Hepatocyte (in vitro differentiated cells): Measurements from ENCODE around the gene ANKFN1. TPM values are rescaled to one million over a fixed set of nuclear protein-coding genes. Genes with fewer than 3 reads are reported as not detected.

Source experiments
- DNase-seq: peaks from one replicate; pipeline ENCODE4 v3.0.0-alpha.2; 2016; ENCODE audit warnings: low spot score
- H2AFZ ChIP-seq: fragments of 200-600 bp; sonication (generic); 2 replicates; pipeline ENCODE4 v1.6.0; 2016; ENCODE audit warnings: antibody characterized with exemption, mild to moderate bottlenecking
- H3K27ac ChIP-seq: fragments of 200-600 bp; sonication (generic); 2 replicates; pipeline ENCODE4 v1.5.1; 2016; ENCODE audit warnings: mild to moderate bottlenecking
- H3K27me3 ChIP-seq: fragments of 200-600 bp; sonication (generic); 2 replicates; pipeline ENCODE4 v1.6.1; 2016
- H3K36me3 ChIP-seq: fragments of 200-600 bp; sonication (generic); replicated peaks from 2 replicates; pipeline ENCODE4 v1.5.1; 2016; ENCODE audit warnings: low read depth; ENCODE audit not compliant: insufficient read depth
- H3K4me1 ChIP-seq: fragments of 200-600 bp; sonication (generic); 2 replicates; pipeline ENCODE4 v1.5.1; 2016; ENCODE audit warnings: mild to moderate bottlenecking, moderate library complexity; ENCODE audit not compliant: insufficient read depth
- H3K4me2 ChIP-seq: fragments of 200-600 bp; sonication (generic); 2 replicates; pipeline ENCODE4 v1.6.0; 2016
- H3K4me3 ChIP-seq: fragments of 200-600 bp; sonication (generic); 2 replicates; pipeline ENCODE4 v1.5.1; 2016; ENCODE audit warnings: mild to moderate bottlenecking
- H3K79me2 ChIP-seq: fragments of 200-600 bp; sonication (generic); 2 replicates; pipeline ENCODE4 v1.6.0; 2017; ENCODE audit warnings: mild to moderate bottlenecking
- H3K9me2 ChIP-seq: fragments of 200-600 bp; sonication (generic); replicated peaks from 2 replicates; pipeline ENCODE4 v1.6.0; 2017; ENCODE audit warnings: mild to moderate bottlenecking; ENCODE audit not compliant: insufficient read depth
- H3K9me3 ChIP-seq: fragments of 200-600 bp; sonication (generic); 2 replicates; pipeline ENCODE4 v1.5.1; 2016; ENCODE audit warnings: low read depth, mild to moderate bottlenecking
- H4K20me1 ChIP-seq: fragments of 200-600 bp; sonication (generic); 2 replicates; pipeline ENCODE4 v1.6.0; 2016; ENCODE audit warnings: mild to moderate bottlenecking; ENCODE audit not compliant: insufficient read depth, poor library complexity, severe bottlenecking
- CTCF ChIP-seq: fragments of 200-600 bp; sonication (generic); IDR thresholded peaks from 2 replicates; pipeline ENCODE4 v1.5.1; 2016; ENCODE audit warnings: antibody characterized with exemption, mild to moderate bottlenecking; ENCODE audit not compliant: poor library complexity
- EZH2 ChIP-seq: fragments of 200-600 bp; sonication (generic); IDR thresholded peaks from 2 replicates; pipeline ENCODE4 v1.6.1; 2016; ENCODE audit warnings: antibody characterized with exemption, mild to moderate bottlenecking, borderline replicate concordance
- EZH2phosphoT487 ChIP-seq: fragments of 200-600 bp; sonication (generic); IDR thresholded peaks from one replicate; pipeline ENCODE4 v1.6.1; 2018; ENCODE audit warnings: antibody characterized with exemption, mild to moderate bottlenecking, low read depth, moderate library complexity; ENCODE audit not compliant: unreplicated experiment, severe bottlenecking
- WGBS: methylation state at CpG from one replicate; pipeline ENCODE4 v1.1.6; 2016; ENCODE audit warnings: low lambda C conversion rate; ENCODE audit errors: missing lambda C conversion rate; 5-methylcytosine and 5-hydroxymethylcytosine counted together
- polyA plus RNA-seq: library from polyadenylated mRNA; unstranded; fragments of >200 nt; fragmentation: Nextera tagmentation; extraction: Ambion mirVana; gene quantifications from 2 replicates; pipeline ENCODE4 v1.2.1, GENCODE V29; 2016
- total RNA-seq: library from RNA; depleted of rRNA; stranded (reverse); fragments of >200 nt; gene quantifications from 2 replicates; pipeline ENCODE4 v1.2.3, GENCODE V29; 2014

The ANKFN1 gene
- total and polyA plus RNA-seq, 2 experiments from 2014 or later, result 0.10 to 1.2 TPM

GRCh38 chr17:56144223-56144622 lies 9.1 kb upstream of the ANKFN1 start:
- peaks cover 13% of the 10 kb centered on the region for H3K4me1 ChIP-seq
- no peak for TF ChIP-seq CTCF
- no peak for TF ChIP-seq EZH2
- no peak for TF ChIP-seq EZH2phosphoT487
- peak; percentile 64 for DNase-seq

GRCh38 chr17:56146534-56146933 lies 6.7 kb upstream of the ANKFN1 start:
- no peaks in the 10 kb centered on the region for H3K36me3 ChIP-seq
- no peak overlapping the region for H2AFZ ChIP-seq
- H3K79me2 ChIP-seq, result no peaks in the 10 kb centered on the region
- 55% methylated on average over 1 of the region's 1 CpG for WGBS
- H3K4me2 ChIP-seq, result no peak overlapping the region
- no peaks in the 10 kb centered on the region for H3K9me2 ChIP-seq
- H3K4me3 ChIP-seq, result no peak overlapping the region
- no peaks in the 10 kb centered on the region for H3K9me3 ChIP-seq
- H4K20me1 ChIP-seq, result no peaks in the 10 kb centered on the region
- no peak for TF ChIP-seq CTCF
- no peak for TF ChIP-seq EZH2phosphoT487
- no peak for TF ChIP-seq EZH2
- peaks cover 23% of the 10 kb centered on the region for H3K4me1 ChIP-seq
- DNase-seq, result no peak
- no peak overlapping the region for H3K27ac ChIP-seq
- no peaks in the 10 kb centered on the region for H3K27me3 ChIP-seq

More at GRCh38 chr17:56144223-56144622, 9.1 kb upstream of the ANKFN1 start:
- Histone ChIP-seq H4K20me1 (no peaks in the 10 kb centered on the region), H3K27ac (peak overlapping the region; percentile 35), H3K9me2 (no peaks in the 10 kb centered on the region), H3K4me2 (no peak overlapping the region), H2AFZ (no peak overlapping the region), H3K36me3 (no peaks in the 10 kb centered on the region), H3K79me2 (no peaks in the 10 kb centered on the region), H3K27me3 (no peaks in the 10 kb centered on the region), H3K9me3 (no peaks in the 10 kb centered on the region), H3K4me3 (no peak overlapping the region)
- 62% methylated on average over 3 of the region's 3 CpGs for WGBS

- Histone ChIP-seq H3K27me3 (no peaks in the 10 kb centered on the region), H3K4me1 (peaks cover 23% of the 10 kb centered on the region), H3K9me2 (no peaks in the 10 kb centered on the region), H3K4me3 (no peak overlapping the region), H3K9me3 (no peaks in the 10 kb centered on the region), H3K27ac (peak overlapping the region; percentile 32), H3K79me2 (no peaks in the 10 kb centered on the region), H3K4me2 (no peak overlapping the region), H2AFZ (no peak overlapping the region), H4K20me1 (no peaks in the 10 kb centered on the region), H3K36me3 (no peaks in the 10 kb centered on the region)
- no peak for DNase-seq
- TF ChIP-seq CTCF (no peak), EZH2 (no peak), EZH2phosphoT487 (no peak)
- 51% methylated on average over 2 of the region's 2 CpGs for WGBS
These were observed 4.9 kb upstream of the ANKFN1 start for GRCh38 chr17:56148333-56148732.
